ENCODE results near the gene ARIH2.
"Not testable (repeated sequence)": the region's sequence is repeated elsewhere in the genome, so short reads cannot be mapped to it uniquely, and the experiment has no call there.

Gene ARIH2

DNA sequence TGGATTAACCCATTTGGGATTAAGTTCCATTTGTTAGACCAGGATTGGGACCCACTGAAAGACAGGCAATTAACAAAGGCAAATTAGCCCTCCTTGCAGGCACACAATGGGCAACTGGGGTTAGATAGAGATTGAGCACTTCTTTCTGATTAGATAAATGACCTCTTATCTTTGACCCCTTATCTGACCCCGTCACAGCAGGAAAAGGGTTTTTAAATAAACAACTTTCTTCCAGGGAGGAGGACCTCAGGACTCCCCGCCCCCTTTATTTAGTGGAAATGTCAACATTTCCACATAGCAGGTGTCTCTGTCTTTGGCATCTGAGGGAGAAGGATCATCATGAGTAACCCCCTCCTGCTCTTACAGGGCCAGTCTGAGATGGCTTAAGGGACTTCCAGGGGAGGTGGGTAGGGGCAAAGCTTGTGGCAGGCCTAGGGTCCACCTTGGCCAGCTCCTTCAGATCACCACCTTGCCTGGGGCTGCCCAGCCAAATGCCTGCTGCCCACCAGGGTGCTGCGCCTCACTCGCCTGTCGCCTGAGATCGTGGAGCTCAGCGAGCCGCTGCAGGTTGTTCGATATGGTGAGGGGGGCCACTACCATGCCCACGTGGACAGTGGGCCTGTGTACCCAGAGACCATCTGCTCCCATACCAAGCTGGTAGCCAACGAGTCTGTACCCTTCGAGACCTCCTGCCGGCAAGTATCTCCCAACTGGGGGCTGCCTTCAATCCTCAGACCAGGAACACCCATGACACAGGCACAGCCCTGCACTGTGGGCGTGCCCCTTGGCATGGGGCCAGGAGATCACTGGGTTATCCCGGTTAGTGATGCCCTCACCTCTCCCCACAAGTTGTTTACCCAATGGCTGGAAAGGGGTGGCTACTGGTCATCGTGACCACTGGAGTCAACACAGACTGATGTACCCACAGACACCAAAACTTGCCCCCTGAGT is 86.0 kb downstream of the ARIH2 start:
- no peak for DNase-seq

GRCh38 chr3:49005303-49005680 is 86.7 kb downstream of the ARIH2 start:
- DNase-seq, result no peak

DNA sequence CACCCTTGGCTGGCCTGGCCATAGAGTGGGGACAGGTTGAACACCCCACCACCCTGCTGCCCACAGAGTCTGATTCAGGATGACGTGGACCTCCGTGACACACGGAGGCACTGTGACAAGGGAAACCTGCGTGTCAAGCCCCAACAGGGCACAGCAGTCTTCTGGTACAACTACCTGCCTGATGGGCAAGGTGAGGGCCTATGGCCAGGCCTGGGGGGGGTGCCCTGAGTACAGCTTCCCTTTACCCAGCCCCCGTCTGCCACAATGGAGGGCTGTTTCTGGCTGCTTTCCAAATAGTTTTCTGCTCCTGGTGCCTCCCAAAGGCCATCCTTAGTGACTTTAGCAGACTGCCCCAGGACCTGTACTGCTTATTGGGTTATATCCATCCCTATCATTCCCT is 87.4 kb downstream of the ARIH2 start:
- DNase-seq, result no peak

- no peak for DNase-seq
Observed at GRCh38 chr3:49006408-49007067, 87.9 kb downstream of the ARIH2 start.

GRCh38 chr3:49007068-49007770 is 88.6 kb downstream of the ARIH2 start, which contains the start of gene WDR6:
Gene WDR6 (plus strand): TSS chr3:49007391. CDS start chr3:49007432, 41 bp downstream.
- peak; percentile 87 for DNase-seq

- peak; percentile 78 for DNase-seq
Observed at GRCh38 chr3:49007771-49008528, 89.3 kb downstream of the ARIH2 start.

- DNase-seq, result not testable (repeated sequence)
Observed at GRCh38 chr3:49008627-49009026, 90.0 kb downstream of the ARIH2 start.

GRCh38 chr3:49009396-49009795 is 90.8 kb downstream of the ARIH2 start:
- DNase-seq, result no peak

DNA sequence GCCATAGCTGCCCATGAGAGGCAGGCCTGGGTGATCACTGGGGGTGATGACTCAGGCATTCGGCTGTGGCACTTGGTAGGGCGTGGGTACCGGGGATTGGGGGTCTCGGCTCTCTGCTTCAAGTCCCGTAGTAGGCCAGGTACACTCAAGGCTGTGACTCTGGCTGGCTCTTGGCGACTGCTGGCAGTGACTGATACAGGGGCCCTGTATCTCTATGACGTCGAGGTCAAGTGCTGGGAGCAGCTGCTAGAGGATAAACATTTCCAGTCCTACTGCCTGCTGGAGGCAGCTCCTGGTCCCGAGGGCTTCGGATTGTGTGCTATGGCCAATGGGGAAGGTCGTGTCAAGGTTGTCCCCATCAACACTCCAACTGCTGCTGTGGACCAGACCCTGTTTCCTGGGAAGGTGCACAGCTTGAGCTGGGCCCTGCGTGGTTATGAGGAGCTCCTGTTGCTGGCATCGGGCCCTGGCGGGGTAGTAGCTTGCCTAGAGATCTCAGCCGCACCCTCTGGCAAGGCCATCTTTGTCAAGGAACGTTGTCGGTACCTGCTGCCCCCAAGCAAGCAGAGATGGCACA is 93.9 kb downstream of the ARIH2 start:
- no peak for DNase-seq

GRCh38 chr3:49013113-49013737 is 94.6 kb downstream of the ARIH2 start:
- DNase-seq, result no peak

DNA sequence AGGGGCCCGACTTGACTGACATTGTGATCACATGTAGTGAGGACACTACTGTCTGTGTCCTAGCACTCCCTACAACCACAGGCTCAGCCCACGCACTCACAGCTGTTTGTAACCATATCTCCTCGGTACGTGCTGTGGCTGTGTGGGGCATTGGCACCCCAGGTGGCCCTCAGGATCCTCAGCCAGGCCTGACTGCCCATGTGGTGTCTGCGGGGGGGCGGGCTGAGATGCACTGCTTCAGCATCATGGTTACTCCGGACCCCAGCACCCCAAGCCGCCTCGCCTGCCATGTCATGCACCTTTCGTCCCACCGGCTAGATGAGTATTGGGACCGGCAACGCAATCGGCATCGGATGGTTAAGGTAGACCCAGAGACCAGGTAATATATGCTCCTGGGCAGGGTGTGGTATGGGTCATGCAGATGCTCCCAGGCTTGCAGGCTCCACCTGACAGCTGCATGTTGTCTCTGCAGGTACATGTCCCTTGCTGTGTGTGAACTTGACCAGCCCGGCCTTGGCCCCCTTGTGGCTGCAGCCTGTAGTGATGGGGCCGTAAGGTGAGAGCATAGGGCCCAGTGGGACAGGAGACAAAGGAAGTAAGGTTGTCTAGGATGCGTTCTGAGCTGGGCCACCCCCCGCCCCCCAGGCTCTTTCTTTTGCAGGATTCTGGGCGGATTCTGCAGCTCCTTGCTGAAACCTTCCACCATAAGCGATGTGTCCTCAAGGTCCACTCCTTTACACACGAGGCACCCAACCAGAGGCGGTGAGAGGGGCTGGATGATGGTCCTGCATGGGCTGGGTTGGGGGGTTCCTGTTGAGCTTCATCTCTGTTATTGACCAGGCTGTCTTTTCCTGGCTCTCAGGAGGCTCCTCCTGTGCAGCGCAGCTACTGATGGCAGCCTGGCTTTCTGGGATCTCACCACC is 95.4 kb downstream of the ARIH2 start:
- no peak for DNase-seq

DNA sequence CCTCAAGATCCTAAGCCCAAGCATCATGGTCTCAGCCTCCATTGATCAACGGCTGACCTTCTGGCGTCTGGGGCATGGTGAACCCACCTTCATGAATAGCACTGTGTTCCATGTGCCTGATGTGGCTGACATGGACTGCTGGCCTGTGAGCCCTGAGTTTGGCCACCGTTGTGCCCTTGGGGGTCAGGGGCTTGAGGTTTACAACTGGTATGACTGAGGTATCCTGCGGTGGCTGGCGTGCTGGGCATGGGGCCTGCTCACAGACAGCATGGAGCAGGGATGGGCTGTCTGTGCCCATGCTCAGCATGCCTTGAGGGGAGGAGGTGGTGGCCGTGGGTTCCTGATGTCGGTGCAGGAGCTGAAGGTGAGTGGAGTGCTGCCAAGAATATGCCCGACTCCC is 96.4 kb downstream of the ARIH2 start:
- no peak for DNase-seq

GRCh38 chr3:49015765-49016164 is 97.1 kb downstream of the ARIH2 start:
- DNase-seq, result no peak

DNA sequence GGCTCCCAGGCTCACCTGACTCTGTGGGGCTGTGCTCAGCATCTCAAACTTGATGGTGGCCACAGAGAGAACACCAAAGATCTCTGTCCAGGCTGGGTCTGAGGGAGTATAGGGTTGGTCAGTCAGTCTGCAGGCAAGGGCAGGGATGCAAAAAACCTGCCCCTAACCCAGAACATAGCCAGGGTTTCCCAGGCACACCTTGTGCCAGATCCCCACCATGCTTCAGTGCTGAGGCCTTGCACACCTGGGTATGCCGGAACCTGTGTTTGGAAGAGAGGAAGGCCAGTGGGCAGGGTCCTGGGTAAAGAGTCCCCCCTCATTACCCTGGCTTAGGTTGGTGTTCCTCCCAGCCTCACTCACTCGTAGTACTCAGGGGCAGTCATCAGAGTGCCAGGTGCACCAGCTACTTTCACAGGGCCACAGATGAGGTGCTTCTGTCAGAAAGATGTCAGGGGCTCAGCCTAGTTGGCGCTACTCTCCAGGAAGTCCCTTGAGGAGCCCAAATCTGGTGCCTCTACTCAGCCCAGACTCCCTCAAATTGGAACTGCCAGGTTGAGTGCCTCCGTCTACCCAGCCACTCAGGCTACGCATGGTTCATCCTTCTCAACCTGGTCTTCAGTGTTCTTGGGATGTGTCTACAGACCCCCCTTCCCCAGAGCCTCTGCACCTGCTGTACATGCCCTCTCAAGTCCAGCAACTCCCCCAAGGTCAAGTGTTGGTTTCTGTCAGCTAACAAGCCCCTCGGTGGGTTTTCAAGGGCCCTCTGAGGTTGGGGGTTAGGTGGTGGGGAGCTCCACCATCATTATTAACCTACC is 98.0 kb downstream of the ARIH2 start:
- DNase-seq, result no peak

DNA sequence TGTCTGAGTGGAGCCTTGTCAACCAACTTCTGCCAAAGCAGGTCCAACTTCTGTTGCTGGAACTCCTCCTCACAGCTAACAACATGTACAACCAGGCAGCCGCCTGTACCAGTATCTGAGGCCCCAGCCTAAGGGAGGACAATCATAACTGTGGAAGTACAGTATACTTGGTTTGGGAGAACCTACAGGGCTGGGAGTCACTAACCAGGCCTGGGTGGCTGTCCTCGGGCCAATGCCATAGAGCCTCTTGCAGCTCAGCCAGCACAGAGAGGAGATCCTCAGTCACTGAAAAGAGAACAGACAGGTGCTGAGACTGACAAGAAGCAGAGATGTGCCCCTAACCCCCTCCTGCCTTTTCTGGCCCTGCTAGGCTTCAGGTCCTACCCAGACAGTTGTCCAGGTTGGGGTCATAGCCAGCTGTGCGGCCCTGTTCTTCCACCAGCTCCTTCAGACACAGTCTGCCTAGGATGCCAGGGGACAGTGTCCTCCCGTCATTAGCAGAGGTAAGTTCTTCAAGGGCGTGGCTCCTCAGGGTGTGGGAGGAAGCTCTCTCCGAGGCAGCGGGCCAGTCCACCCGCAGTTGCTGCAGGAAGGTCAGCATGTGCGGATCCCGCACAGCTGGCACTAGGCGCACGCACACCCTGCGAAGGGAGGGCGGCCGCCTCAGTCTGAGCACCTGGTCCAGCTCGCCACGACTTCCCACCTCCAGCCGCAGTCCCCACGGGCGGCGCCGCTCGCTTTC is 98.8 kb downstream of the ARIH2 start:
- DNase-seq, result no peak

GRCh38 chr3:49017971-49018706 is 99.5 kb downstream of the ARIH2 start, which contains the start of gene DALRD3:
Gene DALRD3 (minus strand): TSS chr3:49018580. CDS start chr3:49018564, 16 bp downstream.
- DNase-seq, result peak; percentile 54

GRCh38 chr3:49018707-49019006 is 100.0 kb downstream of the ARIH2 start:
- no peak for DNase-seq

GRCh38 chr3:49019941-49020329 is 101.3 kb downstream of the ARIH2 start:
- no peak for DNase-seq

Data from NCI-H1436 (cell line).